HepG2 (cell line): ENCODE results near the gene P4HTM. TPM values are rescaled to one million over a fixed set of nuclear protein-coding genes. Genes with fewer than 3 reads are reported as not detected.
A peak's percentile ranks its signal among the peaks of the same experiment; 100 is the strongest.

Experiments
- CENPT ChIP-seq: sonication (generic); formaldehyde crosslinking; IDR thresholded peaks from 2 replicates; pipeline ENCODE4 v1.8.0; 2022; ENCODE audit warnings: low read depth, mild to moderate bottlenecking, moderate library complexity, missing genetic modification reagents
- FOXK1 ChIP-seq: sonication (generic); formaldehyde crosslinking; IDR thresholded peaks from 2 replicates; pipeline ENCODE4 v1.4.0; 2020; ENCODE audit warnings: low read depth, missing genetic modification reagents, borderline replicate concordance
- GATA4 ChIP-seq: sonication (generic); IDR thresholded peaks from 2 replicates; pipeline ENCODE4 v1.6.1; 2016; ENCODE audit warnings: antibody characterized with exemption, low read depth, borderline replicate concordance
- GZF1 ChIP-seq: sonication (generic); formaldehyde crosslinking; IDR thresholded peaks from 2 replicates; pipeline ENCODE4 v1.5.1; 2020; ENCODE audit warnings: mild to moderate bottlenecking, missing genetic modification reagents
- HNF4G ChIP-seq, 2 experiments: sonication (generic) in 1 of 2; formaldehyde crosslinking in 1 of 2; IDR thresholded peaks; 2 replicates each; pipeline versions ENCODE4 v1.4.0 to v1.6.1; 2011 to 2020; ENCODE audit warnings: borderline replicate concordance in 2 of 2, low read depth in 2 of 2, mild to moderate bottlenecking in 2 of 2, low read length in 1 of 2, missing genetic modification reagents in 1 of 2, moderate library complexity in 1 of 2
- JUN ChIP-seq: sonication (generic); formaldehyde crosslinking; IDR thresholded peaks from 2 replicates; pipeline ENCODE4 v1.4.0; 2020; ENCODE audit warnings: mild to moderate bottlenecking, missing genetic modification reagents
- NAIF1 ChIP-seq: sonication (generic); formaldehyde crosslinking; IDR thresholded peaks from 2 replicates; pipeline ENCODE4 v1.5.0; 2020; ENCODE audit warnings: mild to moderate bottlenecking, missing genetic modification reagents, borderline replicate concordance
- SNAI1 ChIP-seq: sonication (generic); formaldehyde crosslinking; IDR thresholded peaks from 2 replicates; pipeline ENCODE4 v1.5.0; 2020; ENCODE audit warnings: mild to moderate bottlenecking, missing genetic modification reagents, borderline replicate concordance
- SNAPC2 ChIP-seq: sonication (generic); formaldehyde crosslinking; IDR thresholded peaks from 2 replicates; pipeline ENCODE4 v1.8.1; 2022; ENCODE audit warnings: mild to moderate bottlenecking, missing genetic modification reagents
- SP1 ChIP-seq, 2 experiments: fragments of 450-650 bp in 1 of 2; sonication (generic) in 1 of 2; formaldehyde crosslinking in 1 of 2; IDR thresholded peaks; 2 replicates each; pipeline versions ENCODE4 v1.4.0 to v1.6.1; 2016 to 2020; ENCODE audit warnings: missing genetic modification reagents in 1 of 2
- TARDBP ChIP-seq: sonication (generic); formaldehyde crosslinking; IDR thresholded peaks from 2 replicates; pipeline ENCODE4 v1.8.0; 2022; ENCODE audit warnings: mild to moderate bottlenecking, missing genetic modification reagents
- TBL1XR1 ChIP-seq: fragments of 150-350 bp; IDR thresholded peaks from 2 replicates; pipeline ENCODE4 v1.6.1; 2014; ENCODE audit warnings: borderline replicate concordance, low read length; ENCODE audit not compliant: partially characterized antibody
- ZNF17 ChIP-seq: sonication (generic); formaldehyde crosslinking; IDR thresholded peaks from 2 replicates; pipeline ENCODE4 v1.5.0; 2020; ENCODE audit warnings: mild to moderate bottlenecking, missing genetic modification reagents
- ZNF317 ChIP-seq: sonication (generic); formaldehyde crosslinking; IDR thresholded peaks from 2 replicates; pipeline ENCODE4 v1.5.0; 2020; ENCODE audit warnings: mild to moderate bottlenecking, missing genetic modification reagents
- ZNF44 ChIP-seq: sonication (generic); formaldehyde crosslinking; IDR thresholded peaks from 2 replicates; pipeline ENCODE4 v1.5.1; 2020; ENCODE audit warnings: mild to moderate bottlenecking, missing genetic modification reagents
- ZNF780A ChIP-seq: sonication (generic); formaldehyde crosslinking; IDR thresholded peaks from 2 replicates; pipeline ENCODE4 v1.8.0; 2022; ENCODE audit warnings: mild to moderate bottlenecking, missing genetic modification reagents, moderate library complexity
- polyA plus RNA-seq, 8 experiments: library from polyadenylated mRNA; depleted of rRNA in 3 of 8; stranded (reverse) in 7 of 8; unstranded in 1 of 8; fragments of >200 nt; fragmentation: Illumina TruSeq in 4 of 8; extraction: Trizol in 4 of 8; gene quantifications; 2 replicates each; pipeline versions ENCODE4 v1.2.1 to v1.2.3, GENCODE V29; 2011 to 2016; ENCODE audit warnings: low read depth in 4 of 8, missing spikeins in 1 of 8, mixed read lengths in 1 of 8; ENCODE audit not compliant: insufficient read depth in 1 of 8
- total RNA-seq, 5 experiments: library from RNA; depleted of rRNA; stranded (reverse); fragments of >200 nt; fragmentation: Illumina TruSeq; extraction: Trizol; gene quantifications; 2 replicates each; pipeline ENCODE4 v1.2.3, GENCODE V29; 2016; ENCODE audit warnings: low read depth in 1 of 5
- TF ChIP-seq, protein P1 (sequence below), 2 experiments: fragments of 450-650 bp in 1 of 2; sonication (generic) in 1 of 2; formaldehyde crosslinking in 1 of 2; IDR thresholded peaks; 2 replicates each; pipeline versions ENCODE4 v1.6.1 to v1.8.0; 2016 to 2022; ENCODE audit warnings: antibody characterized with exemption in 1 of 2, mild to moderate bottlenecking in 1 of 2, missing genetic modification reagents in 1 of 2
- TF ChIP-seq, protein P2 (sequence below): sonication (generic); formaldehyde crosslinking; conservative IDR thresholded peaks from 2 replicates; pipeline ENCODE4 v1.8.0; 2022; ENCODE audit warnings: low read depth, missing genetic modification reagents

P4HTM gene
- total and polyA plus RNA-seq, 2 of the 13 experiments (the other 11 are each of a cell fraction or from before 2014, with no cell fraction given), result 0.01 TPM; not detected in 1

DNA sequence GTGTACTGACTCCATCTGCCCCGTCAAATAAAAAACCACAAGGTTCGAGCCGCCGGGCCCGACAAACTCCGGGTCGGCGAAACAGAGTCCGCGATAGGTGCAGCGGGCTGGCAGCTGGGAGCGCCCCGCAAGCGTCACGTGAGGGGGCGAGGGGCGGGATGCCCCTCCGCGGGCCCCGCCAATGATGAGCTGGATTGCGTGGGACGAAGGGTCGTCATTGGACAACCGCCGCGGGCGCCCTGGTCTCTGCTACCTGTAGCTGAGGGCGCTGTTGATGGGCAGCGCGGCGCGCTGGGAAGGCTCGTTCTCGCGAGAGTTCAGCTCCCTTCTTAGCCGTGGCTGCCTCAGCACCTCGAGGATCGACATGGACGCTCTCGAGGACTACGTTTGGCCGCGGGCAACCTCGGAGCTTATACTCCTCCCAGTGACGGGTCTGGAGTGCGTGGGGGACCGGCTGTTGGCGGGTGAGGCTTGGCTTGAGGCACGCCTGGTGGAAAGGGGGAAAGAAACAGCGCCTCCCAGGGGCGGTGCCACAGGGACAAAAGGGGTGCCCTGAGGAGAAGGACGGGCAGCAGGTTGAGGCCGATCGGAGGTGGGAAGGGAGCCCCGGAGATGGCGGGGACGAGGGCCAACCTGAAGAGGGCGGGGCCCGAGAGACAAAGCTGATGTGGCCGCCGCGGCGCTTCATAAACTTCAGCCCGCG lies 17.2 kb downstream of the P4HTM start, which contains the start of gene WDR6 (continued):
- TF ChIP-seq, protein P1, sequence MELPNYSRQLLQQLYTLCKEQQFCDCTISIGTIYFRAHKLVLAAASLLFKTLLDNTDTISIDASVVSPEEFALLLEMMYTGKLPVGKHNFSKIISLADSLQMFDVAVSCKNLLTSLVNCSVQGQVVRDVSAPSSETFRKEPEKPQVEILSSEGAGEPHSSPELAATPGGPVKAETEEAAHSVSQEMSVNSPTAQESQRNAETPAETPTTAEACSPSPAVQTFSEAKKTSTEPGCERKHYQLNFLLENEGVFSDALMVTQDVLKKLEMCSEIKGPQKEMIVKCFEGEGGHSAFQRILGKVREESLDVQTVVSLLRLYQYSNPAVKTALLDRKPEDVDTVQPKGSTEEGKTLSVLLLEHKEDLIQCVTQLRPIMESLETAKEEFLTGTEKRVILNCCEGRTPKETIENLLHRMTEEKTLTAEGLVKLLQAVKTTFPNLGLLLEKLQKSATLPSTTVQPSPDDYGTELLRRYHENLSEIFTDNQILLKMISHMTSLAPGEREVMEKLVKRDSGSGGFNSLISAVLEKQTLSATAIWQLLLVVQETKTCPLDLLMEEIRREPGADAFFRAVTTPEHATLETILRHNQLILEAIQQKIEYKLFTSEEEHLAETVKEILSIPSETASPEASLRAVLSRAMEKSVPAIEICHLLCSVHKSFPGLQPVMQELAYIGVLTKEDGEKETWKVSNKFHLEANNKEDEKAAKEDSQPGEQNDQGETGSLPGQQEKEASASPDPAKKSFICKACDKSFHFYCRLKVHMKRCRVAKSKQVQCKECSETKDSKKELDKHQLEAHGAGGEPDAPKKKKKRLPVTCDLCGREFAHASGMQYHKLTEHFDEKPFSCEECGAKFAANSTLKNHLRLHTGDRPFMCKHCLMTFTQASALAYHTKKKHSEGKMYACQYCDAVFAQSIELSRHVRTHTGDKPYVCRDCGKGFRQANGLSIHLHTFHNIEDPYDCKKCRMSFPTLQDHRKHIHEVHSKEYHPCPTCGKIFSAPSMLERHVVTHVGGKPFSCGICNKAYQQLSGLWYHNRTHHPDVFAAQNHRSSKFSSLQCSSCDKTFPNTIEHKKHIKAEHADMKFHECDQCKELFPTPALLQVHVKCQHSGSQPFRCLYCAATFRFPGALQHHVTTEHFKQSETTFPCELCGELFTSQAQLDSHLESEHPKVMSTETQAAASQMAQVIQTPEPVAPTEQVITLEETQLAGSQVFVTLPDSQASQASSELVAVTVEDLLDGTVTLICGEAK (IDR thresholded peaks at IDR 0.05), result no peak
- TF ChIP-seq, protein P1 (CRISPR knock-in tag; IDR thresholded peaks at IDR 0.05), result peak; percentile 50; the same call in 1 of the 2 replicates
- peak; percentile 66 for TF ChIP-seq GZF1 (CRISPR knock-in tag)
- no peak; the same call in 1 of the 2 replicates for TF ChIP-seq ZNF780A (CRISPR knock-in tag)
- no peak for TF ChIP-seq JUN (CRISPR knock-in tag)
- TF ChIP-seq NAIF1 (CRISPR knock-in tag), result no peak
- no peak for TF ChIP-seq SNAPC2 (CRISPR knock-in tag)
- 0 out of 2 replicates have a peak, but pooled peaks have one; percentile 57 for TF ChIP-seq ZNF44 (CRISPR knock-in tag)
- no peak for TF ChIP-seq HNF4G (IDR thresholded peaks at IDR 0.05; ENCODE audit: borderline replicate concordance, low read depth, low read length)
- TF ChIP-seq HNF4G (CRISPR knock-in tag; IDR thresholded peaks at IDR 0.05; ENCODE audit: borderline replicate concordance, low read depth), result no peak
- TF ChIP-seq TBL1XR1, result no peak
- TF ChIP-seq TARDBP (CRISPR knock-in tag), result peak; percentile 73; the same call in 1 of the 2 replicates
- peak; percentile 52; the same call in 1 of the 2 replicates for TF ChIP-seq FOXK1 (CRISPR knock-in tag)
- peak; percentile 83 for TF ChIP-seq SP1 (IDR thresholded peaks at IDR 0.05)
- TF ChIP-seq SP1 (CRISPR knock-in tag; IDR thresholded peaks at IDR 0.05), result peak; percentile 75
- TF ChIP-seq CENPT (CRISPR knock-in tag), result no peak
- no peak for TF ChIP-seq GATA4
- TF ChIP-seq, protein P2, sequence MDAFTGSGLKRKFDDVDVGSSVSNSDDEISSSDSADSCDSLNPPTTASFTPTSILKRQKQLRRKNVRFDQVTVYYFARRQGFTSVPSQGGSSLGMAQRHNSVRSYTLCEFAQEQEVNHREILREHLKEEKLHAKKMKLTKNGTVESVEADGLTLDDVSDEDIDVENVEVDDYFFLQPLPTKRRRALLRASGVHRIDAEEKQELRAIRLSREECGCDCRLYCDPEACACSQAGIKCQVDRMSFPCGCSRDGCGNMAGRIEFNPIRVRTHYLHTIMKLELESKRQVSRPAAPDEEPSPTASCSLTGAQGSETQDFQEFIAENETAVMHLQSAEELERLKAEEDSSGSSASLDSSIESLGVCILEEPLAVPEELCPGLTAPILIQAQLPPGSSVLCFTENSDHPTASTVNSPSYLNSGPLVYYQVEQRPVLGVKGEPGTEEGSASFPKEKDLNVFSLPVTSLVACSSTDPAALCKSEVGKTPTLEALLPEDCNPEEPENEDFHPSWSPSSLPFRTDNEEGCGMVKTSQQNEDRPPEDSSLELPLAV, result no peak
- no peak for TF ChIP-seq ZNF17 (CRISPR knock-in tag)
- TF ChIP-seq ZNF317 (CRISPR knock-in tag), result peak; percentile 88
- peak; percentile 52; the same call in 1 of the 2 replicates for TF ChIP-seq SNAI1 (CRISPR knock-in tag)
